Measurements from ENCODE around the gene PDE1C.

DNA sequence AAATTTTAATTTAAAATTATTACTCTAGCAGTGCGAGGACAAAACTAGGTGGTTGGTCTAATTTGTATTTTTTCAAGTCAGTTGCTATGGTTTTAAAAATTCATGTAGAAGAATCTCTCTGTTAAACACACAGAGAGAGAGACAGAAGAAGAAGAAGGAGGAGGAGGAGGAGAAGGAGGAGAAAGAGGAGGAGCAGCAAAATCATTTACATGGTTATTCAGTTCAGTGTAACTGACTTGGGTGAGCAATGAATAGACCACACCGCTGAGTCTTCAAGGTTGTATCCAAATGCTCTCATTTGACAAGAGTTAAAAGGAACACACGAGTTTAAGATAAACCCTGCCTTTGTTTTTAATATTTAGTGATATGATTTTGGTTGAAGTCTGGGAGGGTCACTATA lies 131.1 kb downstream of the PDE1C start:
- TF ChIP-seq, protein P1, sequence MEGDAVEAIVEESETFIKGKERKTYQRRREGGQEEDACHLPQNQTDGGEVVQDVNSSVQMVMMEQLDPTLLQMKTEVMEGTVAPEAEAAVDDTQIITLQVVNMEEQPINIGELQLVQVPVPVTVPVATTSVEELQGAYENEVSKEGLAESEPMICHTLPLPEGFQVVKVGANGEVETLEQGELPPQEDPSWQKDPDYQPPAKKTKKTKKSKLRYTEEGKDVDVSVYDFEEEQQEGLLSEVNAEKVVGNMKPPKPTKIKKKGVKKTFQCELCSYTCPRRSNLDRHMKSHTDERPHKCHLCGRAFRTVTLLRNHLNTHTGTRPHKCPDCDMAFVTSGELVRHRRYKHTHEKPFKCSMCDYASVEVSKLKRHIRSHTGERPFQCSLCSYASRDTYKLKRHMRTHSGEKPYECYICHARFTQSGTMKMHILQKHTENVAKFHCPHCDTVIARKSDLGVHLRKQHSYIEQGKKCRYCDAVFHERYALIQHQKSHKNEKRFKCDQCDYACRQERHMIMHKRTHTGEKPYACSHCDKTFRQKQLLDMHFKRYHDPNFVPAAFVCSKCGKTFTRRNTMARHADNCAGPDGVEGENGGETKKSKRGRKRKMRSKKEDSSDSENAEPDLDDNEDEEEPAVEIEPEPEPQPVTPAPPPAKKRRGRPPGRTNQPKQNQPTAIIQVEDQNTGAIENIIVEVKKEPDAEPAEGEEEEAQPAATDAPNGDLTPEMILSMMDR (IDR thresholded peaks at IDR 0.05): no peak
- no peak for TF ChIP-seq POLR2A (IDR thresholded peaks at IDR 0.05)
- TF ChIP-seq EP300 (IDR thresholded peaks at IDR 0.05): no peak
- no peak for TF ChIP-seq POLR2AphosphoS5 (IDR thresholded peaks at IDR 0.05)

Measured in stomach (tissue), 4 donors.